GM03348 (cell line): ENCODE results near the gene NLRP7.

ENCODE experiments used
- DNase-seq: peaks from one replicate; pipeline ENCODE4 v3.0.0; 2012; ENCODE audit warnings: low spot score

The NLRP7 gene

DNA sequence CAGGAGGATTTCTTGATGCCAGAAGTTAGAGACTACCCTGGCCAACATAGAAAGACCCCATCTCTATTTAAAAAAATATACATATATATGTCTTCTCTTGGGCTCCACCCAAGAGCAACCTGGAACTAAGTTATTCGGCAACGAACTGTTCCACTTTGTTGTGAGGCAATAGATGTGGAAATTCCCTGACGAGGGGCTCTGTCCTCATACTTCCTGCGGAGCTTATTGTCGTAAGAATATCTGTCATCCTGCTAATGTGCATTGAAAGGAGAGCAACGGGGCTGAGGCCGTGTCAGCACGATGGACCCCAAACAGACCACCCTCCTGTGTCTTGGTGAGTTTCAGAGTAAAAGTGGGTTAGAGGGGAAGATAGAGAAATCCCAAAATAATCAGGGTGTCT is 73.3 kb downstream of the NLRP7 start, which contains the start of gene FCAR:
Gene FCAR (plus strand): TSS at position 246 of the 400 bp plus-strand sequence. CDS start 55 bp downstream, at position 301.
- DNase-seq: no peak
